WI38 (cell line): ENCODE measurements around the gene GSTCD.
"Not testable (repeated sequence)": the region's sequence is repeated elsewhere in the genome, so short reads cannot be mapped to it uniquely, and the experiment has no call there.

ENCODE experiments used
- H3K4me3 ChIP-seq: 2 replicates; pipeline ENCODE4 v1.5.1; 2011; ENCODE audit warnings: low read depth, mild to moderate bottlenecking, control low read depth, low read length
- CTCF ChIP-seq: IDR thresholded peaks from 2 replicates; pipeline ENCODE4 v1.5.1; 2012; ENCODE audit warnings: low read depth, mild to moderate bottlenecking, control low read depth, low read length

Gene GSTCD

GRCh38 chr4:105838082-105838481 is 129.5 kb downstream of the GSTCD start:
- no peak overlapping the region for H3K4me3 ChIP-seq
- no peak for TF ChIP-seq CTCF

- no peak overlapping the region for H3K4me3 ChIP-seq
- TF ChIP-seq CTCF = no peak
Observed at GRCh38 chr4:105840426-105841174, 132.0 kb downstream of the GSTCD start.

GRCh38 chr4:105843941-105844340 is 135.4 kb downstream of the GSTCD start:
- H3K4me3 ChIP-seq = no peak overlapping the region
- TF ChIP-seq CTCF = no peak

DNA sequence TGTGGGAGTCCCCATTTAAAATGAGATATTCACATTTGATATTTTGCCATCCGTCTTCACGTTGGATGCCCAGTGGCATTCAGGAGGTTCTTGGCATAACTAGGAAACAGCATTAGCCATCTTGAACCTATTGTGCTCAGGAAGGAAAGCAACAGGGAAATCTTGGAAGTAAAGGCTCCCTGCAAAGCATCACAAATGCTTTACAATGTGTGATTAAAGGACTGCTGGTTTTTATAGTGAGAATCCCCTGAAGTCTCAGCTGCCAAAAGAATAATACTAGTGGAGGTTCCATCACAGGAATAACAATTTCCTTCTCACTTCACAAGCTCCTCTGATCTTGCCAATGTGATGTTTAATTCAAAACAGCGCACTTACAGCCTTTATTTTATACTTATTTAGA is 137.0 kb downstream of the GSTCD start:
- no peak for TF ChIP-seq CTCF
- H3K4me3 ChIP-seq = no peak overlapping the region

- not testable (repeated sequence) for H3K4me3 ChIP-seq
Observed at GRCh38 chr4:105848359-105848758, 139.8 kb downstream of the GSTCD start.

DNA sequence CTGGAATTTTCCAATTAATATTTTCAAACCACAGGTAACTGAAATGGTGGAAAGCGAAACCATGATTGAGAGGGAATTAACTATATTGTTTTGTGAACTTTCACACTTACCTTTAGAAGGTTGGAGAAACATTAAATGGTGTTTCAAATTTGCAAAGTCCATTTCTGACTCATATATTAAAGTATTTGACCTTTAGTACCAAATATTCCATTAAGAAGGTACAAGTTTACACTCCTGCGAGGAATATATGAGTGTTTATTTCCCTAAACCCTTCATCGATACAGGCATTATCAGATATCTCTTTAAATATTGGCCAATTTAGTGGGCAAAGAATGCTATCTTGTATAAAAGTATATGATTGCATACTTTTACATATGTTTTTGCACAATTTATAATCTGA is 142.6 kb downstream of the GSTCD start:
- no peak overlapping the region for H3K4me3 ChIP-seq
- no peak for TF ChIP-seq CTCF

- not testable (repeated sequence) for H3K4me3 ChIP-seq
Observed at GRCh38 chr4:105852230-105852629, 143.6 kb downstream of the GSTCD start.

DNA sequence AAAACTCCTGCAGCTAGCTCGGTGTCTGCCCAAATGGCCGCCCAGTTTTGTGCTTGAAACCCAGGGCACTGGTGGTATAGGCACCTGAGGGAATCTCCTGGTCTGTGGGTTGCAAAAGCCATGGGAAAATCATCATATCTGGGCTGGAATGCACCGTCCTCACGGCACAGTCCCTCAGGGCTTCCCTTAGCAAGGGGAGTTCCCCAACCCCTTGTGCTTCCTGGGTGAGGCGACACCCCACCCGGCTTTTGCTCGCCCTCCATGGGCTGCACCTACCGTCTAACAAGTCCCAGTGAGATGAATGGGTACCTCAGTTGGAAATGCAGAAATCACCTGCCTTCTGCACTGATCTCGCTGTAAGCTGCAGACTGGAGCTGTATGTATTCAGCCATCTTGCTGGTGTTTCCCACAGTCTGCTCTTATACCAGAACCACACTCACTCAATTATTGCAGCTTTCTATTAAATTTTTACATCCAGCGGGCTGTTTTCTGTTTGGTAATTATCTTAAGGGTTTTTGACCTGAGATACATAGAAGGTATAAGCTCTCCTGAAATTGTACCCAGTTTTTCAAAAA is 150.0 kb downstream of the GSTCD start:
- no peak for TF ChIP-seq CTCF
- no peak overlapping the region for H3K4me3 ChIP-seq
